Sigmoid colon (tissue), 4 donors: ENCODE results near the gene SPATC1L.

Experiments
- CTCF ChIP-seq, 4 experiments: fragments of 450-650 bp in 3 of 4; fragments of 200-600 bp in 1 of 4; IDR thresholded peaks; one replicate each; pipeline ENCODE4 v1.5.1; 2016 to 2019; ENCODE audit warnings: antibody characterized with exemption in 4 of 4, mild to moderate bottlenecking in 3 of 4, moderate library complexity in 2 of 4
- POLR2A ChIP-seq, 2 donors: fragments of 450-650 bp; IDR thresholded peaks; one replicate each; pipeline ENCODE4 v1.6.1; 2016; ENCODE audit warnings: antibody characterized with exemption in 2 of 2, mild to moderate bottlenecking in 2 of 2, moderate library complexity in 2 of 2
- POLR2AphosphoS5 ChIP-seq, 4 donors: sonication (generic); formaldehyde crosslinking; IDR thresholded peaks; one replicate each; pipeline ENCODE4 v1.6.1; 2017; ENCODE audit warnings: antibody characterized with exemption in 4 of 4

DNA sequence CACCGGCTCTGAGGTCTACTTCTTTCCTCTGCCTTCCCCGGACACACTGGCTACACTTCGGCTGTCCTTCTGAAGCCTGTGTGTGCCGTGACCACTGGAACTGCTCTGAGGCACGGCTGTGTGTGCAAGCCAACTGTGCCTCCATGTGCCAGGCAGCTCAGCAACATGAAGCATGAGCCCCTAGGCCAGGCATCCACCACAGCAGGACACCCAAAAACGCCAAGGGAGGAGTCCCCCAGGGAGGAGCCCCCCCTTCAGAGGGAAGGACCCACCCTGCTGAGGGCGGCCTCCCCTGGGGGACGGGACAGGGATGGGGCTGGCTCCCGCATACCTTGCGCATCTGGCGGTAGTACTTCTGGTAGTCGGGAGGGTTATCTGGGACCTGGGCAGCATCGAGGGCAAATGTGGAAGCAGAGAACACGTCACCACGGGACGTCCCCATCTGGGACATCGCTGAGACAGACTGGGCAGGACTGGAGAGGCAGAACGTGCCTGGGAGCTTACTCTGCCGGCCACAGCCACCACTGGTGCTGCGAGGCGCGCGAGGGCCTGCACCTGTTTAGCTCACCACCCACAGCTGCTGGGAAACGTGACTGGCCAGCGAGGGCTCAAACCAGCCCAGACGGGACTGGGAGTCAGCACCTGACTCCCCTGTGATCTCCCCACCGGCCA, 23.8 kb upstream of the SPATC1L start:
- TF ChIP-seq CTCF (IDR thresholded peaks at IDR 0.05) (no peak), POLR2A (IDR thresholded peaks at IDR 0.05) (no peak), POLR2AphosphoS5 (IDR thresholded peaks at IDR 0.05) (no peak)
